RWPE2 (cell line): ENCODE results near the gene ISM2.

Experiments used
- ATAC-seq: fragments of 200-7000 bp; cut with Tn5 transposase; 3 replicates; pipeline ENCODE4 v1.9.1; 2021; ENCODE audit warnings: low read depth
- DNase-seq: peaks from one replicate; pipeline ENCODE4 v3.0.0-alpha.2; 2020; ENCODE audit warnings: low spot score
- H3K27ac ChIP-seq: fragments of 450-650 bp; 2 replicates; pipeline ENCODE4 v1.5.1; 2017; ENCODE audit warnings: mild to moderate bottlenecking; ENCODE audit not compliant: poor library complexity, severe bottlenecking
- H3K27me3 ChIP-seq: fragments of 250-450 bp; sonication (Bioruptor Pico); 2 replicates; pipeline ENCODE4 v1.5.1; 2021; ENCODE audit warnings: mild to moderate bottlenecking, moderate library complexity; ENCODE audit not compliant: insufficient read depth, poor library complexity, severe bottlenecking
- H3K36me3 ChIP-seq: fragments of 250-450 bp; sonication (Bioruptor Pico); 2 replicates; pipeline ENCODE4 v1.5.1; 2020; ENCODE audit warnings: low read depth, mild to moderate bottlenecking, moderate library complexity
- H3K4me1 ChIP-seq: fragments of 250-450 bp; sonication (Bioruptor Pico); 2 replicates; pipeline ENCODE4 v1.5.1; 2021; ENCODE audit warnings: mild to moderate bottlenecking, moderate library complexity; ENCODE audit not compliant: insufficient read depth, poor library complexity, severe bottlenecking
- H3K4me3 ChIP-seq: fragments of 250-450 bp; sonication (Bioruptor Pico); 2 replicates; pipeline ENCODE4 v1.5.1; 2021; ENCODE audit warnings: mild to moderate bottlenecking, moderate library complexity; ENCODE audit not compliant: severe bottlenecking
- H3K9me3 ChIP-seq: fragments of 250-450 bp; sonication (Bioruptor Pico); 2 replicates; pipeline ENCODE4 v1.5.1; 2021; ENCODE audit warnings: mild to moderate bottlenecking, moderate library complexity; ENCODE audit not compliant: severe bottlenecking
- TF ChIP-seq, protein P1 (sequence below): fragments of 450-650 bp; IDR thresholded peaks from one replicate; pipeline ENCODE4 v1.5.1; 2017; ENCODE audit warnings: mild to moderate bottlenecking, moderate library complexity; ENCODE audit not compliant: poor library complexity, severe bottlenecking

The ISM2 gene

DNA sequence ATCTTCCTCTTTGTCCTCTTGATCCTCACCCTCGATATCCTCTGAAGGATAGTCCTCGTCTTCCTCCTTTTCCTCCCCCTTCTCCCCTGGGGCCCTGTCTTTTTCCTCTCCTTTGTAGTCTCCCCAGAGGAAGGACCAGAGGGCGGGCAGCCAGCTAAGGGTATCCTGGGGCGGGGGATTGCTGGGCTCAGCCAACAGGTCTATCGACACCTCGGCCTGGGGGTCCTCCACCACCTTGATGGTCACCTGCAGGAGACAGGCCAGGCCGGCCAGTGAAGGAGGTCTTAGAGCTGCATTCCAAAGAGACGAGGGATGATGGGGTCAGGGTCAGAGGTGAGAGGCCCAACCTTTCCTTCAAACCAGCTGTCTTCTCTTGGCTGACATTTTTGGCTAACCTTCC, 16.2 kb downstream of the ISM2 start:
- Histone ChIP-seq H3K27ac (no peak overlapping the region), H3K9me3 (no peaks in the 10 kb centered on the region), H3K4me1 (no peaks in the 10 kb centered on the region), H3K36me3 (no peaks in the 10 kb centered on the region), H3K4me3 (no peak overlapping the region), H3K27me3 (no peaks in the 10 kb centered on the region)
- no peak for DNase-seq
- no peak for ATAC-seq
- TF ChIP-seq, protein P1, sequence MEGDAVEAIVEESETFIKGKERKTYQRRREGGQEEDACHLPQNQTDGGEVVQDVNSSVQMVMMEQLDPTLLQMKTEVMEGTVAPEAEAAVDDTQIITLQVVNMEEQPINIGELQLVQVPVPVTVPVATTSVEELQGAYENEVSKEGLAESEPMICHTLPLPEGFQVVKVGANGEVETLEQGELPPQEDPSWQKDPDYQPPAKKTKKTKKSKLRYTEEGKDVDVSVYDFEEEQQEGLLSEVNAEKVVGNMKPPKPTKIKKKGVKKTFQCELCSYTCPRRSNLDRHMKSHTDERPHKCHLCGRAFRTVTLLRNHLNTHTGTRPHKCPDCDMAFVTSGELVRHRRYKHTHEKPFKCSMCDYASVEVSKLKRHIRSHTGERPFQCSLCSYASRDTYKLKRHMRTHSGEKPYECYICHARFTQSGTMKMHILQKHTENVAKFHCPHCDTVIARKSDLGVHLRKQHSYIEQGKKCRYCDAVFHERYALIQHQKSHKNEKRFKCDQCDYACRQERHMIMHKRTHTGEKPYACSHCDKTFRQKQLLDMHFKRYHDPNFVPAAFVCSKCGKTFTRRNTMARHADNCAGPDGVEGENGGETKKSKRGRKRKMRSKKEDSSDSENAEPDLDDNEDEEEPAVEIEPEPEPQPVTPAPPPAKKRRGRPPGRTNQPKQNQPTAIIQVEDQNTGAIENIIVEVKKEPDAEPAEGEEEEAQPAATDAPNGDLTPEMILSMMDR, result no peak

- Histone ChIP-seq H3K36me3 (no peaks in the 10 kb centered on the region), H3K4me3 (no peak overlapping the region), H3K4me1 (no peaks in the 10 kb centered on the region), H3K27ac (no peak overlapping the region), H3K9me3 (no peaks in the 10 kb centered on the region), H3K27me3 (no peaks in the 10 kb centered on the region)
- DNase-seq (no peak), ATAC-seq (no peak)
- TF ChIP-seq, protein P1, result no peak
Observed at GRCh38 chr14:77478796-77479195, 19.8 kb downstream of the ISM2 start.

DNA sequence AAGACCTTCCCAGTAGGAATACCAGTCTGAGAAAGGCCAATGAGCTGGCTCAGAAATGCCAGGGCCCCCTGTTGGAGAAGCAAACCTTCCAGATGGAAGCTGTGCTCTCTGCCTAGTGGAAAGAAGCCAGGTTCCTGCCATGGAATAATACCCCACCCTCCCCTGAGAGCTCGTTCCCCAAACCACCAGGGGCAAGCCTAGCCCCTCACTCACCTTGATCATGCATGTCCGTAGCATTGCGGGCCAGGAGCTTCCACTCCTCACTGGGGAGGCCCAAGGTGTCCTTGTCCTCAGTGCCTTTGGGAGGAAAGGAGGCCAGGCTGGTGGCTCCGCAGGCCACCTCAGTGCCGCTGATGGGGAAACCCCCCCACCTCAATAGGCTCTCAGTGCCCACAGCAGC, 20.6 kb downstream of the ISM2 start:
- no peak for DNase-seq
- H3K27me3 ChIP-seq, result no peaks in the 10 kb centered on the region
- TF ChIP-seq, protein P1, result no peak
- H3K36me3 ChIP-seq, result no peaks in the 10 kb centered on the region
- no peaks in the 10 kb centered on the region for H3K4me1 ChIP-seq
- no peaks in the 10 kb centered on the region for H3K9me3 ChIP-seq
- no peak overlapping the region for H3K27ac ChIP-seq
- H3K4me3 ChIP-seq, result no peak overlapping the region
- ATAC-seq, result peak; percentile 5; the same call in 1 of the 3 replicates

DNA sequence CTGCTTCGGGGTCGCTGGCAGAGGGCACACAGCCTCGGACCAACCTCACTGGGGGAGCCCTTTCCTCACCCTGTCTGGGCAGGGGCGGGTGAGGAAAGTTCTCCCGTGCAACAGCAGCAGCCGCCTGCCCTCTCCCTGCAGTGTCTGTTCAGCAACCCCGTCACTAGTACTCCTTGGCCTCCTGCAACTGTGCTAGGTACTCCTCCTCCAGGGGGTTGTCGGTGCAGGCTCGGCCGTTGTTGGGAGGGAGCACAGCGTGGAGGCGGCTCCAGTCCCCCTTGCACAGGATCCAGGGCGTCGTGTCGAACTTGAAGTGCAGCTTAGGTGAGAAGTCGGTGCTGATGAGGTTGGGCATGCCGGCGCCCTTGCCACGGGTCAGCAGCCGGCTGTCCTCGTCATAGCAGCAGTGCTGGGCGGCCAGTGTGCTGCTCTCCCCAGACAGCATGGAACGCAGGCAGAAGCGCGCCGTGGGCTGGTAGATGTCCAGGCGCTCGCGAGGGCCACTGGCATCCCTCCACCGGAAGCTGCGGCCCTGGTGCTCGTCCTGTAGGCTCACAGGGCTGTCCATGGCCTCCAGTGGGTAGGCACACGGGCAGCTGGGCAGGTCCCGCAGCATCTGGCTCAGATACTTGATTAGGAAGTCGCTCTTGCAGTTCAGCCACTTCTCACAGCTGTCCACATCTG, 23.0 kb downstream of the ISM2 start:
- DNase-seq, result no peak

More for the DNA sequence above, 23.0 kb downstream of the ISM2 start:
- Histone ChIP-seq H3K27ac (no peak overlapping the region), H3K27me3 (no peaks in the 10 kb centered on the region), H3K4me1 (no peaks in the 10 kb centered on the region), H3K4me3 (no peak overlapping the region), H3K9me3 (no peaks in the 10 kb centered on the region), H3K36me3 (no peaks in the 10 kb centered on the region)
- TF ChIP-seq, protein P1, result no peak
- ATAC-seq, result 0 out of 3 replicates have a peak, but pooled peaks have one; percentile 6
